ENCODE results near the gene GALC.

GALC gene

DNA sequence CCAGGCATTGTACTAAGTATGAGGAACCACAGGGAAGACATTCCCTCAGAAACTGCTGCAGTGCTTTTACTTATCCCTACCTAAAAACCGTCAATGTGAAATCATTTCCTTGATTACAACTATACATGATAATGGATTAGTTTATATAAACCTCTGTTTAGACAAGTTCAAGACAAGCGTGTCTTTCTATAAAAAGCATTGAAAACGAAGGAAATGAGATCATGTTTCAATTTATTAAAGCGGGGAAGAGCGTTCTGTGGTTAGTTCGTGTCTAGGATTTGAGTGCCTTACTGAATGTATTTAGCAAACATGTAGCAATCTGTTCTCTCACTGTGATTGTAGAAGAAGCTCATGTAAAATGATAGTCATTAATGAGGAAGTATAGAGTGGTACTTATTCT is 37.5 kb downstream of the GALC start:
- no peak for DNase-seq (ENCODE audit: low read depth)

DNA sequence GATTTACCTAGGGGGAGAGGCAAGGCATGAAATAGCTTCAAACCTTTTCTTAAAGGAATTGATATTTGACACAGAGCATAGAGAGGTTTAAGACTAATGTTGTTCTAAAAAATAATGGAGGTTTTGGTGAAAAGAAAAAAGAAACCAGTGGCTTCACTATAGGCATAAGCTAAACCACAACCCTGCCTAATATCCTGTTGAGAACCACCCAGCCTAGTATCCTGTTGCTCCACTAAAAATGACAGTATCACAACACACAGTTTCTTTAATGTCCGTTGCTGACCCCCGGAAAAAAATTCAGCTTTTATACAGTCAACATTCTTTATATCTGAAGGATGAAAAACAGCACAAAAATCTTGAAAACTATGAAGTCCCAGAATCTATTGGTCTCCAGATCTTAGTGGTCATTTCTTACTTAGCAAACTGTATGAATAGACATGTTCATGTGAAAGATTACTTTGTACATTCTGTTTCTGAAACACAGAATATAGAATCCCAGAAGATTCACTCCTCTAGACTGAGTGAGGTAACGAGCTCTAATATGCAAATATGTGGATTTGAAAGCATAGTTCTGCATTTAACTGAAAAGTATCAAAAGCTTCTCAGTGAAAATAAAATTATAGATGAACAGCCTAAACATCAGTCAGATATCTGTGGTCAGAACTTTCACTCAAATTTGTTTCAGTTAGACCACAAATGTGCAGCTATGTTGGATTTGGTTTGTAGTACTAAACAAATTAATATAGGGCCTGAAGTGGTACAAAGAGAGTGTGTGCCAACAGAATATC is 40.5 kb downstream of the GALC start:
- DNase-seq (ENCODE audit: low read depth), result no peak

DNA sequence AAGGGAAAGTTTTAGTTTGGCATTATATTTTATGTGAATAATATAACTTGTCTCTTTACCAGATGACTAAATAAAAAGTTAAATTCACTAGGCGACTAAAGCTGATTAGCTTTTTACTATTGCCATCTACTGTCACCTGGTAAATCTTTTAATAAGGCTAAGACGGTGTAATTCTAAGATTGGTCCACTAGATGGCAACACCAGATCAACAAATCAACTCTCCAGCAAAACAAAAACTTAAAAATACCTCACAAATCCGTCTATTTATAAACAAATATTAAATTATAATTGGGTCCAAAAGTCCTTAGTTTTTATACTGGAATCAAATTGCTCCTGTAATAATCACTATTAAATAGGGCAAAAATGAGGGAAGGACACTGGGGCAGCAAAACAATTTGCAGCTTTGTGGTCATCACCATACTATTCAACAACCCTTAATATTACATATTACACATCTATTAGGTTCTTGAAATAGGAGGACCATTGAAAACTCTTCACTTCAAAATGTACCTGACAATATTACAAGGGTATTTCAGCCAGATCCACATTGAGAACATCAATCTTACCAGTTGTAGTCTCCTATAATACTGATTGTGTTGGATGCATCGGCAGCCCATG is 47.9 kb downstream of the GALC start:
- DNase-seq (ENCODE audit: low read depth), result no peak

DNA sequence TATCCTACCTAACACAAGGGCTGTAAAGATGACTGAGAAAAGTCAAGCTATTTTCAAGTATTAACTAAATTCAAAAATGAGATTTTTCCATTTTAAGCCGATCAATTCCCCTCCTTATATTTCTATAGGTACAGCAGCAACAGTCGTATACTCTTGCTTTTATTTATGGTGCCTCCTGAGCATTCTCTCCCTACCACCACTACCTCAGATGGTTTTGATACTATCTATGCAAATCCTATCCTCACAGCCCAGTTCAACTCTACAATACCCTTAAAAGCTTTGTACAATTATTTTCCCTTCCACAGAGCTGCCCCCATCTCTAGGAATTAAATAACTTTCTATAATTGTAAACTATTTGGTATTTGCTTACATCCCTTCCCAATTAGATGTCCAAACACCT is 52.1 kb downstream of the GALC start:
- DNase-seq (ENCODE audit: low read depth), result no peak

DNA sequence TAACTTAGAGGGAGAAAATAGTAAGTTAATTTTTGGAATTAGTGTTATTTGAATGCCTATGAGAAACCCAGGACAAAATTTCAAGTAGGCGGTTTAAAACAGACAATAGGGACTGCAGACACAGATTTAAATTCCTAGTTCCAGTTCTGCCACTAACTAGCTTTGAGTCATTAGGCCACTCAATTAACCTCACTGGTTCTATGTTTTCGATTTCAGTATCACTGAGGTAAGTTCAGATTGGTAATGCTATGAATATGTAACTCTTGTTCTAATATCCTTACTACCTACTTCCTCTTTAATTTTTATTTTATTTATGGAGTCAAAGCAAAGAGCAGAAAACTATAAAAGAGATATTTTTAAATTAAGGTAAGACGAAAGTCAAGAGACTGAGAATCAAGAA is 52.6 kb downstream of the GALC start:
- DNase-seq (ENCODE audit: low read depth), result no peak

DNA sequence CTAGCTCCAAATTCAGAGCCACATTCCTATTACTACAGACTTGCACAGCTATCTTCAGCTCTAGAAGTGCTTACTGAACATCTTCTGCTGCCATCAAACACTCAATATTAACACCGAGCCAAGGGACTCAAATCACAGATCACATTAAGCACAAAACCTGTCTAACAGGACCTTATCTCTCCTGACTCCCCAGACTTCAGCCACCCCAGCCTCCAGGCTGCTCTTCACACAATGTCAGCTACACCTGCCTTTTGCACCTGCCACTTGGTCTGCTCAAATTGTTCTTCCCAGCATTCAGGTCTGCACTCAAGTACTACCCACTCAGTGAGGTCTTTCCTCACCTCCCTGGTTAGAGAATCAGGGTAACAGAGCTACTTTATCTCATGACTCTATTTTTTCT is 57.1 kb downstream of the GALC start:
- DNase-seq (ENCODE audit: low read depth), result no peak

DNA sequence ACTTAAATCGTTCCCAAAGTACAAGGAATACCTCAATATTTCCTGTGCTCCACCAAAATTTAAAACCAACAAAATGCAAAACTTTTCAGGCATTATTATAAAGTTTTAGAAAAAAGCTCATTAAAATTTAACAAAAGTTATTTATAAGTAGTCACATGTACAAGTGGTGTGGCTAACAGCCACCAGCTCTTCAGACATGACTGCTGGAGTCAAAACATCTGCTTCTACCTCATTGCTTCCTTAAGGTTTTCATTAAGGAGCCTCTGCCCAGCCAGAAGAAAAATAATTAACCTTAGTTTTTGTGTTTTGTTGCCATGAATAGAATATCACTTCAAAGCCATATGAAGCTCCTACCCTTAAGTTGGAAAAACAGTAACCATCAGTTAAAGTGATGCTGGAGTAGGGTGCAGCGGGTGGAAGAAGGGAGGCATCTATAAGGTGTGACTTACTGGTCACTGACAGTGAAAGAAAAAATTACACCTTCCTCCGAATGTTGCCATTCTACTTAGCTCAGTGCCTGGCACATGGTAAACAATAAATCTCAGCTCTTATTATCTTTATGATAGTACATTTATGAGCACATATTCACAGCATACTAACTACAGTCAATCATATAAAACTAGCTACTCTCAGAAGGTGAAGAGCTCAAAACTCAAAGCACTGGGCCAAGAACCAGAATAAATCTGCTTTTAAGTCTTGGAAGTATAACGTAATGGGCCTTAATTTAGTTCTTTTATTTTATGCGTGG is 57.7 kb downstream of the GALC start:
- DNase-seq (ENCODE audit: low read depth), result no peak

DNA sequence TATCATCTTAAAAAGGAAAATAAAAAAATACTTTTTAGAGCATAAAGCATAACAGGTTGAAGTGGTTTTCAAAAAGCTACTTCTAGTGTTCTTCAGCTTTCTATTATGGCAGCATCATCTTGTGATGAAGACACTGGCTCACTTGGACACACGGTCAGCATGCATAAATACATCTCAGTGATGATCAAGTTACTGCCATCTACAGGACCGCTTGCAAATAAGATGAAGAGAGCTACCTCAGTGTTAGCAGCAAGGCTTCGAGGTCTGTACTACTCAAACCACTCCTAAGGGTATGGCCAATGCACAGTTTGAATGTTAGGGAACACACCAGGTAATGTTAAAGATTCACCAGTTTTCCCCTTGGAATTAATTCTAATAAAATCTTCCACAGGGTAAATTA is 58.8 kb downstream of the GALC start:
- DNase-seq (ENCODE audit: low read depth), result no peak

DNA sequence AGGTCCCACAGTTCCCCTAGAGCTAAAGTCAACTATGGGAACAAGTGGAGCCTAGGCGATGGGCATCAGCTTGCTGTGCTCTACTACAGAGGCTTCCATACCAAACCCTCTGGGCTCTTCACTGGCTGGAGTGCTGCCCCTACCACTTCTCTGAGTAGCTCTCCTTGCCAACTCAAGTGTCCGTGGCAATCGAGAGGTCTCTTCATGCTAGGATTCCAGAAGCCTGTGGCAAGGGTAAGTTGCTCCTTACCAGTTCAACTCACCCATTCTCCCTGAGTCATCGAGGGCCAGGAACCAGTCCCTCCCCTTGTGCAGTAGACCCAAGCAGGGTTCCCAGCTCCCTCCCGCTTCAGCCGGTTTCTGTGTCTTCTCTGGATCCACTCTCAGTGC is 76.1 kb downstream of the GALC start:
- DNase-seq (ENCODE audit: low read depth), result no peak

DNA sequence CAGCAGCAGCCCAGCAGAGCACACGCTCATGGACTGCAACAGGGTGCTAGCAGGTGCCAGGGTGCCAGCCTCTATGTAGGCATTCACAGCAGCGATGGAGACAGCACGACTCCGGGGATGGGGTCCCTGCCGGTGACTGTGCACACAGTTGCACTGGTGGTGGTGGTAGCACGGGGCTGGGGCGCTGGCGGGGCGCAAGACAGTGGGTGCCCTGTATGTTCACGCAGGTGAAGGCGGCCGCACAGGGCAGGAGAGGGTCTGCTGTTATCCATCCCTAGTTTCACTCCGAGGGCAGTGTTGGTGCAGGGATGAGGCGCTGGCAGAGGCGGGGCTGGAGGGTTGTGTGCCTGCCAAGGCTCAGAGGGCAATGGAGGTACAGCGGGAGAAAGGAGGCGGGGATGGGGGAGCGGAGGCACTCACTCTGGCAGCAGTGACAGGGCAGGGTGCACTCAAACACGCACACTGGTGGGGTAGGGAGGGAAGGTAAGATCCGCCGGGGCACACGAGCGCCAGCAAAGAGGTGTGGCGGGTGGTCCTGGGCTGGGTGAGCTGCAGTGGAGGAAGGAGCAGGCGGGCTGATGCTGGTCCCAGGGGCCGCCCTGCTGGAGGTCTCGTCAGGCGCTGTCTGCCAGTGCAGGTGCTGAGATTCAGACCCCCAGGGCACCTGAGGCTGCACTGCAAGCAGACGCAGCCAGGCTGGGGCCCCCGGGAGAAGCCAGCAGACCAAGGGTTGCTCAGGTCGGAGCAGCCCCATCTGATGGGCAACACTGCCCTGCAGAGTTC is 76.7 kb downstream of the GALC start:
- no peak for DNase-seq (ENCODE audit: low read depth)

DNA sequence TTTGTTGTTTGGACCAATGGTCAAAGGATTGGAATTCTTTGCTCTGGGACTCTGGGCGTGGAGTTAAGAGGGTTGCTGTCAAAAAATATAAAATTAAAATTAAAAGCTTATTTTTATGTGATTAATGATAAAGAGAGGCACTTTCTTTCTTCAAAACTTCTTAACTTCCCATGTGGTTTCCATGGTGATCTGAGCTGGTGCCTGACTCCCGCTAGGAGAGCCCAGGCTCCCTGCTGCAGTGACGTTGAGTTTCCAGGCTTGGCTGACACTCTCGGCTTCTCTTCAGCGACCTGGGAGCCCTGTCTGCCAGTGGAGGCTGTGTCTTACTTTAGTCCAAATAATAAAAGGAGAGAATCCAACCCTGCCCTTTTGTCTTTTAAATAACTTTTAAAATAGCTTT is 84.4 kb downstream of the GALC start:
- no peak for DNase-seq (ENCODE audit: low read depth)

DNA sequence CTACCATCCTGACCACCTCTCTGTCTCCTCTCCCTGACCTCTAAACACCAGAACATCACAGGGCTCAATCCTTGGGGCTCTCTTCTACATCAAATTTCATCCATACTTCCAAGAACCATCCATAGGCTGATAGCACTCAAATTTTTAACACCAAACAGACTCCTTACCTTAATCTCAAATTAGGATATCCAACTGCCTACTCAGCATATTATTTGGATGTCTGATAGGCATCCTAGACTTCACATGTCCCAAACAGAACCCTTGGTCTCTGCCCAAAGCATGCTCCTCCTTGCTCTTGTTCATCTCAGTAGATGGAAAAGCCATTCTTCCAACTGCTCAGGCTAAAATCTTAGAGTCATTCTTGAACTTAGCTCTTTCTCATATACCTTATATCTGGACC is 91.3 kb downstream of the GALC start:
- DNase-seq (ENCODE audit: low read depth), result no peak

DNA sequence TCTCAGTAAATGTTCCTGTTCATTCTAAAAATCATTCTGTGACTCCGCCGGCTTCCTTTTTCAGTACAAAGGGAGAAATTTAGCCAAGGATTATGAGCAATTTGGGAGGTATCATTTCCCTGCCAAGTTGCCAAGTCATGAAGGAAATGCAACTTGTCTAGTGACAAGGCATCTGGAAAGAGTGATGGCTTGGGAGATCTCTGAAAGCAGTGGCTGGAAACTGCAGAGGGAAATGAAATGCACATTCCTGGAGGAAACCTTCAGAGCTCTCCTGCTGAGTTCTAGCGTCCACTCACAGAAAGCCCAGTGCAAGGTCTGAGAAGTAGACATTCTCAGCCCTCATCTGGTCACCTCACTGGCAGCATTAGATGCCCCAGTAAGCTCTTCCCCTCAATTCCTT is 91.7 kb downstream of the GALC start:
- DNase-seq (ENCODE audit: low read depth), result no peak

DNA sequence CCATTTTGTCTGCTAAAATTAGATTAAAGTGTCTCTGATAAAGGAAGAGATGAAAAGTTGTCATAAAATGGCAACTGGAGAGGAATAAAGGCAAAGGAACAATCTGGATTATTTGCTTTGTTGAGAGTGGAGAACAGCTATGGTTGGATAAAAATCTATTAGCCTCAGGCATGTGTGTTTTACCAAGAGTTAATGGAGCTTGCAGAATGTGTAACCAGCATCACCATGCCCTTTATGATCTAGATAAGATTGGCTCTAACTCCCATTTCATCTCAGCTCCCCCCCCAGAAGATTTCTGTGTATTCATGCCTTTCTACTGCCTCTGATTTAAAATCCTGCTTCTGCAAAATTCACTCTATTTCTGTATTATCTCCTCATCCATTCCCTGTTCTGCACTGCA is 93.8 kb downstream of the GALC start:
- no peak for DNase-seq (ENCODE audit: low read depth)

DNA sequence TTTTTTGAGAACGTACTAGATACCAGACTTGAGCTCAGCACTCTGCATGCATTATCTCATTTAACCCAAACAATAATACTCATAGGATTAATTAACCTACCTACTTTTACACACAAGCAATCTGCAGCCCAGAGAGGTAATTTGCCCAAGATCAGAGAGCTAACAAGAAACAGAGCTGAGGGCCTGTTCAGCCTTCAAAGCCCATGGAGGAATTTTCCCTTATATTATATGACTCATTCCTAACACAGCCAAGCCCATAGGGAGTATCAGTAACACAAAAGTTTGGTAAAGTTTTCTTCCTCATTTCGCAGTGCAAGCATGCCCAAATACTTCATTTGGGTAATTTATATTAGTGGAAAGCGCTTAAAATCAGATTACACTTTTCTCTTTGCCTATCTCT is 94.7 kb downstream of the GALC start:
- no peak for DNase-seq (ENCODE audit: low read depth)

DNA sequence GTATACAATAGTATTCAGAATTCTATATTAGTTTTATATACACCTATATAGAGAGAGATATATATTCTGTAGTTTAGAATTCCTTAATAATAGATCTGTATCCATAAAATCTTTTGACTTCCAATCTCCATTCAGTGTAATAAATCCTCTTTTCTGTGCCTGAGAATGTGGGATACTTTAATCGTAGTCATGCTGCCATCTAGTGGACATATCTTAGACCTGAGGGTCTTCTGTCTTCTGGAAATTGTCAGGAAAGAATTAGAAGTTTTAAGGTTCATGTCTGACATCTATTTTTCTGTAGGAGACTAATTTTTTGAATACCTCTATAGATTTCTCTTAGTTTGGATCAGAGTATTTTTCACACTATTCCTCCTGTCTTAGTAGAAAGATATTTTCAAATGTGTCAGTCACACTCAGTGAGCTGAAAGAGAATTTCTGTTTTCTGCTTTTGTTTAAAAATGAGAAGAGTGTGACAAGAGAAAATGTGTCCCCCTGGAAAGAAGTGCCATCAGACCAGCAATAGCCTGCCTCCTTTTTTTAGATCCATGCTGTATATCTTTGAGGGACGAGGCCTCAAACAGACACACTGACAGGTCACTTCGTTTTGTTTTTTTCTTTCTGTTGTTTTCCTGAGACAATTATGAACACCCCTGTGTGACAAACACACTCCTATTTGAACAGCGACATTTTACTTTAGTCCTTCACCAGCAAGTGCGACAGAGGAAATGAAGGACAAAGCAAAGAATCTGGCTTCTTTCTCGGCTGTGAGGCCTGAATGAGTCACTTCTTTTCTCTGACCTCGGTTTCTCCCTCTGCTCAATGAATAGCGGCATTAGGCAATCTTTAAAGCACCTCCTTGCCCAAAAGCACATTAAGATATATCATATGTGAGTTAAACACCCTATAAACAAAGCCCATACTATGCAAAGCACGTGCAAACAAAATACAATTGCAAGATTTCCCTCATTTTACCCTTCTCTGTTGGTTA is 96.3 kb downstream of the GALC start:
- no peak for DNase-seq (ENCODE audit: low read depth)

DNA sequence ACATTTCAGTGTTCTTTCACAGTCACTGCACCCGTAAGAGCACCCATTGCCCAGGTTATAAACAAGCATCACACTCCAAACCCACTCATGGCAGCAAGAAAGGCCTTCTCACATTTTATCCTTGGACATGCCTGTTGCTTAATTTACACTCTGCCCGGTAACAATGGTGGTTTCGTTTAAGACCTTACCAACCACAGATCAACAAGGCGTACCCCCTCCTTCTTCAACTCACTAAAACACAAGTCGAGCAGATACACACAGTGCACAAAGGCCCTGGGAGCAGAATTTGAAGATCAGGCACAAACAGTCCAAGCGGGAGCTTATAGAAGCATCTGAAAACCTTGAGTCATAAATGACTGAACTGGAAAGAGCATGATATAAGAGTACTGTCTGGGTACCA is 98.1 kb downstream of the GALC start:
- no peak for DNase-seq (ENCODE audit: low read depth)

DNA sequence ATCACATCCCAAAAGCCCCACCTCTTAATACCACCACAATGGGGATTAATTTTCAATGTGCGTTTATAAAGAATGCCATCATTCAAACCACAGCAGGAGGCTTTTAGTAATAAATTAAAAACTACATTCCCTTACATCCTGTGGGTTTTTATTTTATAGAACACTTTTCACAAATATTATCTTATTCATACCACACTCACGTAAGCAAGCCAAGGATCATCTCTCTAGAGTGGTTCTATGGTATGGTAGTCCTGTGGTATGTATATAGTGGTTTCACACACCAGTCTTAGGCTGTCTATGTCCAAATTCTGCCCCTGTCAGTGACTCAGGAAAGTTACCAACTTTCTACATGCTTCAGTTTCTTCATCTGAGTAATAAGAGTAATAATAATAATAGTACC is 100.2 kb downstream of the GALC start:
- DNase-seq (ENCODE audit: low read depth), result no peak

DNA sequence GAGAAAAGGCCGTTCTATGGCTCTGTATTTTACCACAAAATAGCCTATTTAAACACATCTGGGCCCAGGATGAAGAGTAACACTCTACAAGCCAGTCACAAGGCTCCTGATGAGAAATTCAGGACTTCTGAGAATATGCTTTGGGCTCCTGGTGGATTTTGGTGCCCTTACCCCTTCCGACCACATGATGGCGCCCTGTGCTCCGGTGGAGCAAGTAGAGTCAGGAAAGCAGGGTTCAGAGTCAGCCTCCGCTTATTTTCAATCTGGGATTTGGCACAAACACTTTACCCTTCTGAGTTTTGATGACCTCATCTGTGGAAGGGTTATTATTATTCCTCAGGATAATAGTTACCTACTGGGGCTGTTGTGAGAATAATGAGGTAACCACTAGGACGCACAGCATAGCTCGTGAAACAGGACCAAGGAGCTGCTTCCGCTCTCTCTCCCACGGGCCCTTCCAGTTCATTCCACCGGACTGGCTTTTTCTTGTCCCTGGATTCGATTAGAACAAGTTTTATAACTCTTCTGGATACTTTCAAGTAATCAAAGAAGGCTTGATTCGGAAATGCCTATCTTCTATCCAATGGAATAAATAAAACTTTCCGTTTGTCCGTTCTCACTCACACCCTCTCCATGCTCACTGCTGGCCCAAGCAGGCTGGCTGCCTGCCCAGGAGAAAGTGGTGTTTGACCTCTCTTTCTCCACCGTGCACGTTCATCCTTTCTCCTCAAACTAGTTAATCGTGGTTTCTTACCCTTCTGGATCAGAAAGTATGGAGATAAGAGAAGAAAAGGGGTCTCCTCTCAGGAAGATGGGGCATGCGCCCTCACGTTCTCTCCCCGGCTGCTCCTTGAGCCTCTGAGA is 104.6 kb downstream of the GALC start:
- DNase-seq (ENCODE audit: low read depth), result no peak

DNA sequence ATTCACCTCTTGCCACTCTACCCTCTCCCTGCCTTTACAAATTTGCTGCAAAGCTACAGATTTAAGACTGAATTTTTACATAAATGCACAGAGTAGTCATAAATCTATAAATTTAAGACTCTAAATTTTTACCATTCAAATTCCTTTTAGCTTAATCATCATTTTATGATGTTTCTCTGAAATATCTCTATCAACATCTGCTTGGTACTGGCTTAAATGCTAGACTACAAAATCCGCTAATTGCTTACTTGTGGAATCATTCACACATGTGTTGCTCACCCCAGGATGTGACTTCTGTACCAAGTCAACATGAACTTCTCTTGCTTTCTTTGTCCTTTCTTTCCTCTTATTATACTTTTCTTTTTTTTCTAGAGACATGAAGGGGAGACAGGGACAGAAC is 109.2 kb downstream of the GALC start:
- no peak for DNase-seq (ENCODE audit: low read depth)
